Suprapubic skin (tissue), 3 donors: ENCODE measurements around the gene NFKBIE.

Experiments used
- CTCF ChIP-seq, 2 donors: fragments of 200-600 bp in 1 of 2; fragments of 450-650 bp in 1 of 2; sonication (generic) in 1 of 2; IDR thresholded peaks; one replicate each; pipeline ENCODE4 v1.5.1; 2016 to 2019; ENCODE audit warnings: antibody characterized with exemption in 2 of 2, mild to moderate bottlenecking in 1 of 2, moderate library complexity in 1 of 2
- POLR2AphosphoS5 ChIP-seq, 3 donors: sonication (generic); formaldehyde crosslinking; IDR thresholded peaks; one replicate each; pipeline ENCODE4 v1.6.1; 2017; ENCODE audit warnings: antibody characterized with exemption in 3 of 3

- TF ChIP-seq POLR2AphosphoS5 (IDR thresholded peaks at IDR 0.05) (no peak), CTCF (IDR thresholded peaks at IDR 0.05) (no peak)
Observed at GRCh38 chr6:44278774-44279697, 13.7 kb upstream of the NFKBIE start.
